HCEC 1CT (cell line): Measurements from ENCODE around the gene ROCK2.
A peak's percentile ranks its signal among the peaks of the same experiment; 100 is the strongest.

Experiments
- DNase-seq: peaks from one replicate; pipeline ENCODE4 v3.0.0-alpha.2; 2017

Gene ROCK2

GRCh38 chr2:11307764-11308415 is 36.5 kb downstream of the ROCK2 start:
- DNase-seq = no peak

DNA sequence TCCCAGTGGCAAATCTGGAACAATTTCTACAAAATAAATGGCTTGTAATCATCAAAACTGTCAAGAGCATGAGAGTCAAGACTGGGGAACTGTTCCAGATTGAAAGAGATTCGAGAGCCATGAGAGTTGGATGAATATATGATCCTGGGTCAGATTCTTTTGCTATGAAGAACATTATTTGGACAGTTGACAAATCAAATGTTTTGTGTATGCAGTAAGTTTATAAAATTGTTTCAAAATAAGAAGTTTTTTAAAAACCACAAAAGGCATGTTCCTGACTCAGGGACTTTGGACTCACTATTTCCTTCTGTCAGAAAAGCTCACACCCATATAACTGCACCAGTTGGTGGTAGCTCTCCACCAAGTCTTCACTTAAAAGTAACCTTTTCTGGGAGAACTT is 38.5 kb downstream of the ROCK2 start:
- DNase-seq = peak; percentile 93

GRCh38 chr2:11305338-11305737 is 39.1 kb downstream of the ROCK2 start:
- DNase-seq = peak; percentile 6

DNA sequence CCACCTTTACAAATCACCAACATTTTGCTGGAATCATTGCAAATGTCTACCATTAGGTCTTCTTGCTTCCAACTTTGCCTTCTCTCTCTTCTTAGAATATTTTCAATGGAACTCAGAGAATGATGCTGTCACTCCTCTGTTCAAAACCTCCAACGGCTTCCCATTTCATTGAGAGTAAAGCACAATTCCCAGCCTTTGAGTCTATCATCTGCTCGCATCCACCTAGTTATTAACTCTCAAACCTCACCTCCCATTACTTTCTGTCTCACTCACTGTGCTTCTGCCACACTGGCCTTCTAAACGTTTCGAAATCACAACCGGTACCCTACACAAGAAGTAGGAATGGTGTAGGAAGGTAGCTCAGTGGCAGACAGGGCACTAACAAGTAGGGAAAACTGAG is 40.0 kb downstream of the ROCK2 start:
- no peak for DNase-seq

- DNase-seq = no peak
Observed at GRCh38 chr2:11303290-11304013, 41.0 kb downstream of the ROCK2 start.

DNA sequence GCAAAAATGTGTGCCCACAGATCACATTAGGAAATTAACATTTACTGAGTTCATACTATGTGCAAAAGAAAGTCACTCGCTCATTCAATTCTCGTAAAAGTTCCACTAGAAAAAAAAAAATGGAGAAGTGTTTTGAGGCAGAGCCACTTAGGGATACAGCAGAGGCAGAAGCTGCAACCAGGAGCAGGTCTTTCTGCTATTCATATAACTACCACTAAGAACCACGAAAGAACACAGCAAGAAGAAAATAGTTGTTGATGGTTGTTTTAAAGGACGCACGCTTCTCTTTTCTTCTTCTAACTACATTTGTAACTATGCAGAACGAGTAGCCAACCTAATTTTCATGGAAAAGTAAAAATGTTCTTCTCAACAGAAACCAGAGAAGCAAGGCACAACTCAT is 45.0 kb downstream of the ROCK2 start:
- no peak for DNase-seq

DNA sequence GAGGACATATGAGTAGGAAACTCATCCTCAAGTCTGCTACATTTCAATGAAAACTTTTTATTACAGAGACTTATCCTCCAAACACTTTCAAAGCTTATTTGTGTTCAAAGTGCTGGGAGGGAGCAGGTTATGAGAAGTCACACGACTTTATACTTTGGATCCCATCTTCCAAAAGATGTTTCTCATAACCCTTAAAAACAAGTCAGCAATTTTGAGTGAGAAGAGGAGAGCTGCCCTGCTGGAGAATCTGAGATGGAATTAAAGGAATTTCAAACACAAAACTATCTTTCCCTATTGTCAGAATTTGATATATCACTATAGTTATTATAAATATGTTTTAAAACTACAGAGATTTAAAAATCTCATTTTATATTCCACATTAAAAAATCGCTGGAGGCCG is 45.8 kb downstream of the ROCK2 start:
- no peak for DNase-seq

DNA sequence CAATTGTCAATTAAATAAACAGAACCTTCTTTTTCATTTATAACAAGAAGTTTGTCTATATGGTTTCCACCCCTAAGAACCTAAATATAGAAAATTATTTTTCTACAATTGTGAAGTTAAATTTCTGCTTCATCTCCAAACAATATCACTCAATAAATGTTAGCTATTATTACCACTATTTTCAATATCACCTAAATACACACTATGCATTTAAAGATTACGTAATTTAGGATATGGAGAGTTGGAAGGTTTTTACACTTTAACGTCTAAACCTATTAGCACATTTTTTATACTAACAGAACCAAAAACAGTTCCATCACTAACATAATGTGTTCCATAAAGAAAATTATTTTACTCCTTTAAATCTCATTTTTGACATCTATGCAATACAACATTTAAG is 48.0 kb downstream of the ROCK2 start:
- DNase-seq = no peak

DNA sequence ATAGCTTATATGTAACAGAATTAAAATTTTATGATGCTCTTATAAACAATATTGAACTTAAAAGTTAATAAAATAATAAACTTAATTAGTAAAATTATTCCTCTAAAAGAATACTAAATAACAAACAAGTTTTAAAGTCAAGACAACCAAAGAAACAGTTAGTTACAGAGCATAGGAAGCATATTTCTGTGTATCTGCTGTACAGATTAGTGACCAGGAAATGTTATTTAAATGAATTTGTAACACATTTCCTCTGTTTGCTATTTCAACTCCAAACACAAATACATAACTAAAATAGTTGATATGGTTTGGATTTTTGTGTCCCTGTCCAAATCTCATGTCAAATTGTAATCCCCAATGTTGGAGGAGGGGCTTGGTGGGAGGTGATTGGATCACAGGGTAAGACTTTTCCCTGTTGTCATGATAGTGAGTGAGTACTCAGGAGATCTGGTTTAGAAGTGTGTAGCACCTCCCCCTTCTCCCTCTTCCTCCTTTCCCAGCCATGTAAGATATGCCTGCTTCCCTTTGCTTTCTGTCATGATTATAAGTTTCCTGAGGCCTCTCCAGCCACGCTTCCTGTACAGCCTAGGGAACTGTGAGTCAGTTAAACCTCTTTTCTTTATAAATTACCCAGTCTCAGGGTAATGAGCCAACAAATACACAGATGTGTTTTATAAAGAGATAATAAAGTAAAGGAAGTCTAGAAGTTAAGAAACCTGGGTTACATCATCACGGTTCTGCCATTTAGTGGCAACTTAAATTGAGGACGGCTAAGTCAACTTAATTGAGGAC is 51.8 kb downstream of the ROCK2 start:
- DNase-seq = peak; percentile 12

DNA sequence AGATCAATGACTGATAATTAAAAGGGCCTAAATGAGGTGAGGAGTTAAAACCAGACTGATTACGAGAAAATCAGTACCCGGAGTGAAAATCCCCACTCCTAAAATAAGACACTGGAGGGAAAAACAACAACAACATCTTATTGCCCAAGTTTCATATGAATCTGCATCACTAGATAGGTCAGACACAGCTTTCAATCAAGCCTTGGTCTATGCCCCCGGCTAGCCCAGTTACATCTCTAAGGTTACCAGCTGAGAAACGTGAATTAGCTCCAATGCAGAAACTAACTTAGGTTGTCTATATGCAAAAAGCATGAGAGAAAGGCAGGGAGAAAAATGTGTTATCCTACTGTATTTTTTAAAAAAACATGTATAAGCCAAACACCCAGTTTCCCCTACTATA is 53.7 kb downstream of the ROCK2 start:
- DNase-seq = no peak

- DNase-seq = no peak
Observed at GRCh38 chr2:11290211-11290610, 54.2 kb downstream of the ROCK2 start.

- no peak for DNase-seq
Observed at GRCh38 chr2:11288431-11288830, 56.0 kb downstream of the ROCK2 start.

GRCh38 chr2:11286749-11287148 is 57.7 kb downstream of the ROCK2 start:
- DNase-seq = peak; percentile 9

DNA sequence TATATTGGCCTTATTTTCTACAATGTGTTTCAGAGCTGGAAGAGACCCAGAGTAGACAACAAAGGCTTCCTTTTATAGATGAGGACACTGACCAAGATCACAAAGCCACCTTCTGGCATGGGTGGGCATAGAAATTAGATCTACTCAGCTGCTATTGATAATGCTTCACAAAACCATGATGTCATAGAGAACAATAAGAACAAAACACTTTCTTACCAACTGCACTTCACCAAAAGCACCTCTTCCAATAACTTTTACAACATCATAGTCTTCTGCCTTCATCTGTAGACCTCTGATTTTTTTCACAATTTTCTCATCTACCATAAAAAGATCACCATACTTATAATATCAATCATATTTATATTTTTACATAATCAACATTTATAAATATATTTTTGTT is 58.1 kb downstream of the ROCK2 start:
- DNase-seq = no peak

GRCh38 chr2:11285499-11285898 is 58.9 kb downstream of the ROCK2 start:
- DNase-seq = no peak

DNA sequence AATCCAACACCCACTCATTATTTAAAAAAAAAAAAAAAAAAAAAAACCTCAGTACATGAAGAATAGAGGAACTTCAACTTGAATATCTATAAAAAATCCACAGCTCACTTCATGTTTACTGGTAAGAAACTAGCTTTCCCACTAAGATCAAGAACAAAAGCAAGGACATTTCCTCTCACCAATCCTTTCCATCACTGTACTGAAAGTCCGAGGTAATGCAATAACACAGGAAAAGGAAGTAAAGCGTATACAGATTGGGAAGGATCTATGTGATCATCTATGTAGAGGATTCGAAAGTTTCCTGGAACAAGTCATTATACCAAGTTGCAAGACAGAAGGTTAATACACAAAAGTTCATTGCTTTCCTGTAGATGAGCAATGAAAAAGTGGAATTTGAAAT is 63.2 kb downstream of the ROCK2 start:
- no peak for DNase-seq

DNA sequence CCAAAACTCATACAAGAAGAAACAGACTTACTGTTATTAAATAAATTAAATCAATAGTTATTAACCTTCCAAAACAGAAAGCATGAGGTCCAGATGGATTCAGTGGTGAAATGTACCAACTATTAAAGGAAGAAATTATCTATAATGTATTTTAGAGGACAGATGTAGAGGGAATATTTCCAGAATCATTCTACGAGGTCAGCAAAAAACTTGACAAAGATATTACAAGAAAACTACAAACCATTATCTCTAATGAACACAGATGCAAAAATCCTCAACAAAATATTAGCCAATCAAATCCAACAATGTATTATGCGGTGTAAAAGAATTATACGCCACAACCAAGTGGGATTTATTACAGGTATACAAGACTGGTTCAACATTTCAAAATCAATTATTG is 63.7 kb downstream of the ROCK2 start:
- no peak for DNase-seq

GRCh38 chr2:11279398-11279797 is 65.0 kb downstream of the ROCK2 start:
- no peak for DNase-seq

DNA sequence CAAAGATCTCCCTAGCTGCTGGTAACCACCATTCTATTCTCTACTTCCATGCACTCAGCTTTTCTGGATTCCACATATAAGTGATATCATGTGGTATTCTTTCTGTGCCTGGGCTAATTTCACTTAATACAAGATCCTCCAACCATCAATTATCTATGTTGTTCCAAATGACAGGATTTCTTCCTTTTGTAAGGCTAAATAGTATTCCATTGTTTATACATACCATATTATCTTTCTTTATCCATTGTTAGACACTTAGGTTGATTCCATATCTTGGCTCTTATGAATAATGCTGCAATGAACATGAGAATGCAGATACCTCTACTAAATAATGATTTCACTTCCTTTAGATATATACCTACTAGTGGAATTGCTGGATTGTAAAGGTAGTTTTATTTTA is 66.2 kb downstream of the ROCK2 start:
- no peak for DNase-seq

GRCh38 chr2:11275910-11276309 is 68.5 kb downstream of the ROCK2 start:
- no peak for DNase-seq

GRCh38 chr2:11270891-11271290 is 73.5 kb downstream of the ROCK2 start:
- peak; percentile 56 for DNase-seq

DNA sequence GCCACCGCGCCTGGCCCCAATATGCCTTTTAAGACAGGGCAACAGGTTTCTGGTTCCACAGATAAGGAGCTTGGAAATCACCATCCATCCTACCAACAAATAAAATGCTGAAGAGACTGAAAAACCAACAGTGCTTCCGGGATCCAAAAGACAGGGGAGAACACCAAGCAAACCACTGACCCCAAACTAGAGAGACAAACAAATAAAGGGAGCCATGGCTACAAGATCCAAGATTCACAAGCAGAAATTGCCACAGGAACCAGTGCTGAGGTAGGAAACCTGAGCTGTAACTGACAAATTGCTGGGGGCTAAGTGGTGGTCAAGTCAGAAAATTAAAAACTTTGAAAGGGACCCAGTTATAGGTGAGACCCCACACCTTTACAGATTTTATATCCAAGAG is 76.5 kb downstream of the ROCK2 start:
- no peak for DNase-seq

GRCh38 chr2:11264818-11265217 is 79.6 kb downstream of the ROCK2 start:
- DNase-seq = no peak

GRCh38 chr2:11264007-11264406 is 80.4 kb downstream of the ROCK2 start:
- no peak for DNase-seq
